HepG2 (cell line): ENCODE measurements around the gene LGALS1. TPM values are rescaled to one million over a fixed set of nuclear protein-coding genes. Genes with fewer than 3 reads are reported as not detected.

ENCODE experiments used
- ATAC-seq: fragments of 200-7000 bp; cut with Tn5 transposase; 3 replicates; pipeline ENCODE4 v1.9.1; 2020; ENCODE audit warnings: mild to moderate bottlenecking, moderate library complexity
- BruUV-seq: library from RNA; stranded (reverse); fragments of 400-500 nt; replicated peaks from 2 replicates; lab custom pipeline; 2021; lab: Mats Ljungman, UMichigan
- CTCF ChIA-PET: fragments of 300-600 bp; formaldehyde crosslinking; extraction: SDS; loops from one replicate; lab custom pipeline; 2021; ENCODE audit warnings: low total read pairs, inconsistent platforms, low intra/inter-chr PET ratio; lab: Yijun Ruan, JAX
- POLR2A ChIA-PET: fragments of 350-600 bp; sonication (Branson Sonifier 250); formaldehyde crosslinking; loops from one replicate; lab custom pipeline; 2020; ENCODE audit warnings: antibody characterized with exemption, inconsistent platforms; lab: Yijun Ruan, JAX
- DNase-seq: peaks from one replicate; pipeline ENCODE4 v3.0.0-alpha.2; 2015; ENCODE audit warnings: low spot score
- FAIRE-seq: peaks from 3 replicates; lab custom pipeline; 2011; peaks lifted over from hg19 to GRCh38; lab: Jason Lieb, UNC
- H2AFZ ChIP-seq: one replicate; pipeline ENCODE4 v1.6.1; 2011; ENCODE audit warnings: low read length, inconsistent platforms
- H3K27ac ChIP-seq: fragments of 300-600 bp; 3 replicates; pipeline ENCODE4 v1.8.0; 2011; ENCODE audit warnings: mixed run types, mild to moderate bottlenecking, mixed read lengths, low read length, inconsistent platforms; ENCODE audit not compliant: insufficient read depth; ENCODE audit errors: extremely low read length
- H3K27me3 ChIP-seq, 2 experiments: fragments of 200-600 bp in 1 of 2; 2 replicates in 1 of 2; 3 replicates in 1 of 2; pipeline versions ENCODE4 v1.6.0 to v1.8.0; 2011; ENCODE audit warnings: low read length in 2 of 2, mild to moderate bottlenecking in 2 of 2, moderate library complexity in 2 of 2, inconsistent platforms in 1 of 2; ENCODE audit not compliant: insufficient read depth in 2 of 2, control insufficient read depth in 1 of 2
- H3K36me3 ChIP-seq, 2 experiments: fragments of 200-600 bp in 1 of 2; replicated peaks in 1 of 2; 2 replicates in 1 of 2; 3 replicates in 1 of 2; pipeline versions ENCODE4 v1.5.1 to v1.8.0; 2011; ENCODE audit warnings: low read length in 2 of 2, inconsistent platforms in 1 of 2; ENCODE audit not compliant: insufficient read depth in 2 of 2, control insufficient read depth in 1 of 2
- H3K4me1 ChIP-seq: 2 replicates; pipeline ENCODE4 v1.5.1; 2012; ENCODE audit warnings: low read length, inconsistent platforms; ENCODE audit not compliant: insufficient read depth
- H3K4me2 ChIP-seq: 2 replicates; pipeline ENCODE4 v1.6.0; 2011; ENCODE audit warnings: low read depth, low read length, inconsistent platforms
- H3K4me3 ChIP-seq, 3 experiments: fragments of 200-600 bp in 1 of 3; sonication (generic), shearing (Covaris generic) in 1 of 3; replicated peaks in 1 of 3; 2 replicates each; pipeline ENCODE4 v1.5.1; 2011 to 2016; ENCODE audit warnings: low read length in 3 of 3, inconsistent platforms in 2 of 3, low read depth in 2 of 3, mild to moderate bottlenecking in 2 of 3, control low read depth in 1 of 3, mixed read lengths in 1 of 3; ENCODE audit not compliant: insufficient read depth in 1 of 3
- H3K79me2 ChIP-seq: one replicate; pipeline ENCODE4 v1.6.1; 2011; ENCODE audit warnings: low read length, inconsistent platforms; ENCODE audit not compliant: insufficient read depth
- H3K9ac ChIP-seq: 2 replicates; pipeline ENCODE4 v1.6.0; 2011; ENCODE audit warnings: mild to moderate bottlenecking, low read depth, low read length, inconsistent platforms; ENCODE audit not compliant: insufficient read depth
- H3K9me3 ChIP-seq: 2 replicates; pipeline ENCODE4 v1.5.1; 2012; ENCODE audit warnings: mild to moderate bottlenecking, low read length
- H4K20me1 ChIP-seq: 2 replicates; pipeline ENCODE4 v1.6.0; 2011; ENCODE audit warnings: inconsistent platforms, mild to moderate bottlenecking, low read length, moderate library complexity; ENCODE audit not compliant: insufficient read depth
- FOXA3 ChIP-seq: IDR thresholded peaks from 2 replicates; pipeline ENCODE4 v1.6.1; 2016; ENCODE audit warnings: missing genetic modification reagents, missing compliant biosample characterization
- ZNF121 ChIP-seq: sonication (generic); formaldehyde crosslinking; IDR thresholded peaks from 2 replicates; pipeline ENCODE4 v1.5.0; 2020; ENCODE audit warnings: mild to moderate bottlenecking, missing genetic modification reagents
- ZNF607 ChIP-seq: sonication (generic); formaldehyde crosslinking; IDR thresholded peaks from 2 replicates; pipeline ENCODE4 v1.5.1; 2020; ENCODE audit warnings: missing genetic modification reagents, mild to moderate bottlenecking, borderline replicate concordance
- WGBS: methylation state at CpG from one replicate; pipeline ENCODE4 v1.1.6; 2017; ENCODE audit warnings: low lambda C conversion rate; 5-methylcytosine and 5-hydroxymethylcytosine counted together
- in situ Hi-C: cut with HindIII; loops from 2 replicates; pipeline ENCODE4 v1.10.0; 2017; ENCODE audit warnings: low pct_unique_long_range_greater_than_20kb; ENCODE audit not compliant: extremely low pct_ligation_motif_present
- intact Hi-C: fragments of 100-400 bp; cut with micrococcal nuclease; formaldehyde crosslinking; loops from one replicate; pipeline ENCODE4 v1.10.0; 2022; ENCODE audit not compliant: unreplicated experiment
- polyA plus RNA-seq, 8 experiments: library from polyadenylated mRNA; depleted of rRNA in 3 of 8; stranded (reverse) in 7 of 8; unstranded in 1 of 8; fragments of >200 nt; fragmentation: Illumina TruSeq in 4 of 8; extraction: Trizol in 4 of 8; gene quantifications; 2 replicates each; pipeline versions ENCODE4 v1.2.1 to v1.2.3, GENCODE V29; 2011 to 2016; ENCODE audit warnings: low read depth in 4 of 8, missing spikeins in 1 of 8, mixed read lengths in 1 of 8; ENCODE audit not compliant: insufficient read depth in 1 of 8
- total RNA-seq, 5 experiments: library from RNA; depleted of rRNA; stranded (reverse); fragments of >200 nt; fragmentation: Illumina TruSeq; extraction: Trizol; gene quantifications; 2 replicates each; pipeline ENCODE4 v1.2.3, GENCODE V29; 2016; ENCODE audit warnings: low read depth in 1 of 5

The LGALS1 gene
- total and polyA plus RNA-seq, 2 of the 13 experiments (the other 11 are each of a cell fraction or from before 2014, with no cell fraction given), result 103 to 858 TPM

DNA sequence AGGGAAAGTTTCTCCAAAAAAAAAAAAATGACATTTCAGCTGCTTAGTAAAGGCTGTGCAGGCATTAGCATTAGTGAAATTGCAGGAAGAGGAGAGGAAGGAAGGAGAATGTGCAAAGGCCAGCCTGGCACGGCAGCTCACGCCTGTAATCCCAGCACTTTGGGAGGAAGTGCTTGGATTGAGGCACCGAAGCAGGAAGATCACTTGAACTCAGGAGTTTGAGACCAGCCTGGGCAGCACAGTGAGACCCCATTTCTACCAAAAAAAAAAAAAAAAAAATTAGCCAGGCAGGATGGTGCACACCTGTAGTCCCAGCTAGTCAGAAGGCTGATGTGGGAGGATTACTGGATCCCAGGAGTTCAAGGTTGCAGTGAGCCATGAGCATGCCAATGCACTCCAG, 29.2 kb downstream of the LGALS1 start:
- POLR2A ChIA-PET, result no interaction called here
- H3K4me3 ChIP-seq, result no peak overlapping the region
- H3K27me3 ChIP-seq, result no peaks in the 10 kb centered on the region
- no peaks in the 10 kb centered on the region for H3K79me2 ChIP-seq
- H3K4me1 ChIP-seq, result no peaks in the 10 kb centered on the region
- in situ Hi-C loops, result no loop called here
- H3K27ac ChIP-seq, result no peak overlapping the region
- no peak for ATAC-seq
- intact Hi-C loops, result no loop called here
- BruUV-seq, result no TSS peak
- no peaks in the 10 kb centered on the region for H3K9me3 ChIP-seq
- CTCF ChIA-PET, result no interaction called here
- H3K9ac ChIP-seq, result no peak overlapping the region
- no peaks in the 10 kb centered on the region for H4K20me1 ChIP-seq
- H3K4me2 ChIP-seq, result no peak overlapping the region
- no peak for DNase-seq
- TF ChIP-seq ZNF121 (CRISPR knock-in tag) (peak; percentile 78), FOXA3 (no peak)
- no peak for FAIRE-seq
- H2AFZ ChIP-seq, result no peak overlapping the region
- WGBS, result 92% methylated on average over 3 of the region's 3 CpGs
- H3K36me3 ChIP-seq, result peaks cover 0 to 2% of the 10 kb centered on the region in 2 experiments; a peak in 1 of 5 replicates

DNA sequence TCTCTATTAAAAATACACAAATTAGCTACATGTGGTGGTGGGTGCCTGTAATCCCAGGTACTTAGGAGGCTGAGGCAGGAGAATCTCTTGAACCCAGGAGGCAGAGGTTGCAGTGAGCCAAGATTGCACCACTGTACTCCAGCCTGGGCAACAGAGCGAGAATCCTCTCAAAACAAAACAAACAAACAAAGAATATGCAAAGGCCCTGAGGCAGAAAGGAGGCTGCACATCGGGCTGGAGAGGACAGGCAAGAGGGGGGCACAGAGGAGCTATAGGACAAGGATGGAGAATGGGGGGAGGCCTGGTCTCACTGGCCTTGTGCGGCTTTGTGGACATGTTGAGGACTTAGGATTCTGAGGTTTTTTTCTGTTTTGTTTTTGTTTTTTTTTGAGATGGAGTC, 29.8 kb downstream of the LGALS1 start:
- intact Hi-C loops, result no loop called here
- no peak overlapping the region for H2AFZ ChIP-seq
- TF ChIP-seq ZNF607 (CRISPR knock-in tag), result no peak
- TF ChIP-seq, all 625 proteins: peak for 0
- no peaks in the 10 kb centered on the region for H3K27me3 ChIP-seq
- peaks cover 0 to 2% of the 10 kb centered on the region in 2 experiments; a peak in 1 of 5 replicates for H3K36me3 ChIP-seq
- ChIA-PET POLR2A (no interaction called here), CTCF (no interaction called here)
- FAIRE-seq, result no peak
- DNase-seq, result no peak
- H3K9me3 ChIP-seq, result no peaks in the 10 kb centered on the region
- no peak for ATAC-seq
- no TSS peak for BruUV-seq
- in situ Hi-C loops, result no loop called here
- H3K9ac ChIP-seq, result no peak overlapping the region
- H3K27ac ChIP-seq, result no peak overlapping the region
- H4K20me1 ChIP-seq, result no peaks in the 10 kb centered on the region
- no peak overlapping the region for H3K4me3 ChIP-seq
- 93% methylated on average over 3 of the region's 3 CpGs for WGBS
- H3K4me2 ChIP-seq, result no peak overlapping the region
- no peaks in the 10 kb centered on the region for H3K79me2 ChIP-seq
- H3K4me1 ChIP-seq, result no peaks in the 10 kb centered on the region
